ENCODE measurements around the gene ECT2L. TPM values are rescaled to one million over a fixed set of nuclear protein-coding genes. Genes with fewer than 3 reads are reported as not detected.

ECT2L gene
- total and polyA plus RNA-seq, 8 donors: 0.08 to 0.18 TPM; not detected in 6

DNA sequence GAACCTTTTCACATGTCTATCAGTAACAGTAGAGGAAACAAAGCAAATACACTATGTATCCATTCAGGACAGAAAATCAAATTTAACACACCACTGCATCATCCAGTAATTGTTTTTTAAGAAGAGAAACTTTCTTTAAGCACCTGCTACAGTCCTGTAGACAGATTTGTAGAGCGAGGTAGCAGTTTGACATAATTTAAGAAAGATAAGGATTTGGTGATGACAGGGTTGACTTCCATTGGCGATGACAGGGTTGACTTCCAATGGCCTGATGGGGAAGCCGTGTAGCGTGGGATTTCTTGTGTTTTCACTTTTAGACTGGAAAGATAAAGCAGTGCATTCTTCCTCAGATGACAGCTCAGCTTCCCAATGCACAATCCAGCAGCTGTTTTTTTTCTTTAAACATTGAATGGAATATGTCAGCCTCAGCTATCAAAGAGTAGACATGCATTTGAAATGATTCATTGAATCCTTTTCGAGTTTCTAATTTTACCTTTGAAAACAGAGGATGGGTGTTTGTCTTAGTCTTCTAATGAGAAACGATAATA is 68.5 kb downstream of the ECT2L start:
- Histone ChIP-seq H3K4me3 (no peak overlapping the region), H3K27me3 (no peaks in the 10 kb centered on the region), H3K27ac (no peak overlapping the region), H3K9me3 (no peaks in the 10 kb centered on the region), H3K36me3 (no peaks in the 10 kb centered on the region), H3K4me1 (peaks cover 0 to 8% (median 3%) of the 10 kb centered on the region in 4 donors)
- no peak for DNase-seq
- 71 to 85% (median 75%) methylated on average over 6 of the region's 6 CpGs for WGBS, 5 donors
- TF ChIP-seq POLR2AphosphoS5 (IDR thresholded peaks at IDR 0.05) (no peak), POLR2A (IDR thresholded peaks at IDR 0.05) (no peak), EP300 (IDR thresholded peaks at IDR 0.05) (no peak)
- TF ChIP-seq, protein P1, sequence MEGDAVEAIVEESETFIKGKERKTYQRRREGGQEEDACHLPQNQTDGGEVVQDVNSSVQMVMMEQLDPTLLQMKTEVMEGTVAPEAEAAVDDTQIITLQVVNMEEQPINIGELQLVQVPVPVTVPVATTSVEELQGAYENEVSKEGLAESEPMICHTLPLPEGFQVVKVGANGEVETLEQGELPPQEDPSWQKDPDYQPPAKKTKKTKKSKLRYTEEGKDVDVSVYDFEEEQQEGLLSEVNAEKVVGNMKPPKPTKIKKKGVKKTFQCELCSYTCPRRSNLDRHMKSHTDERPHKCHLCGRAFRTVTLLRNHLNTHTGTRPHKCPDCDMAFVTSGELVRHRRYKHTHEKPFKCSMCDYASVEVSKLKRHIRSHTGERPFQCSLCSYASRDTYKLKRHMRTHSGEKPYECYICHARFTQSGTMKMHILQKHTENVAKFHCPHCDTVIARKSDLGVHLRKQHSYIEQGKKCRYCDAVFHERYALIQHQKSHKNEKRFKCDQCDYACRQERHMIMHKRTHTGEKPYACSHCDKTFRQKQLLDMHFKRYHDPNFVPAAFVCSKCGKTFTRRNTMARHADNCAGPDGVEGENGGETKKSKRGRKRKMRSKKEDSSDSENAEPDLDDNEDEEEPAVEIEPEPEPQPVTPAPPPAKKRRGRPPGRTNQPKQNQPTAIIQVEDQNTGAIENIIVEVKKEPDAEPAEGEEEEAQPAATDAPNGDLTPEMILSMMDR (IDR thresholded peaks at IDR 0.05): no peak
- intact Hi-C loops (cut with DNase I; ENCODE audit: low total_unique reads): no loop called here

DNA sequence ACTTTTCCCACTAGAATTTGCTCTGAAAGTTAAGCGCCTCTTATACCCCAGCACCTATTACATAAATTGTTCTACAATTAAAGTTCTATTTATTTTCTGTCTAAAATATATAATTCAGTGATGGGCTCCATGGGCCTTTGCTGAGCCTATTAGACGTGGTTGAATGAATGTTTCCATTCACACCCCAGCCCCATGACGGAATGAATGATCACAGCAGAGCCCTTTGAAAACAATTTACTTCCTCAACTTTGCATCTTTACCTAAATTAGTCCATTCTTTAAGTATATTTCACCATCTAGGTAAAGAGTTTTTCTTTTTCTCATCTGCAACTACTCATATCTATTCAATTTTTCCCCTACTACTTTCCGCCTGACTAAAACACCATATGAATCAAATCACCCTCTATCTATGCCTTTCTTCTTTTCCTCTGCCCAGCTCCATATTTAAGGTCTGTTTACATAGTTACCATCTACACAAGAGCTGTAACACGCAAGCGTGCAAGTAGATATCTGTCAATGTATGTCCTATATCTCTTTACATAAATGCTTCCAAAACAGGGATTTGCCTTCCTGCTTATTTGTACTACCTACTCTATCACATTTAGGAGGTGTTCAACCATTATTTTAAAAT is 69.7 kb downstream of the ECT2L start:
- TF ChIP-seq POLR2AphosphoS5 (IDR thresholded peaks at IDR 0.05): no peak
- TF ChIP-seq, protein P1 (IDR thresholded peaks at IDR 0.05): no peak
- no peak for TF ChIP-seq EP300 (IDR thresholded peaks at IDR 0.05)
- TF ChIP-seq POLR2A (IDR thresholded peaks at IDR 0.05): no peak
- Histone ChIP-seq H3K27ac (no peak overlapping the region), H3K27me3 (no peaks in the 10 kb centered on the region), H3K4me1 (peaks cover 0 to 12% (median 4%) of the 10 kb centered on the region in 4 donors), H3K36me3 (no peaks in the 10 kb centered on the region), H3K4me3 (no peak overlapping the region), H3K9me3 (no peaks in the 10 kb centered on the region)
- intact Hi-C loops (cut with DNase I; ENCODE audit: low total_unique reads): no loop called here
- no peak for DNase-seq
- WGBS, 5 donors: 87 to 94% (median 89%) methylated on average over 6 of the region's 6 CpGs

DNA sequence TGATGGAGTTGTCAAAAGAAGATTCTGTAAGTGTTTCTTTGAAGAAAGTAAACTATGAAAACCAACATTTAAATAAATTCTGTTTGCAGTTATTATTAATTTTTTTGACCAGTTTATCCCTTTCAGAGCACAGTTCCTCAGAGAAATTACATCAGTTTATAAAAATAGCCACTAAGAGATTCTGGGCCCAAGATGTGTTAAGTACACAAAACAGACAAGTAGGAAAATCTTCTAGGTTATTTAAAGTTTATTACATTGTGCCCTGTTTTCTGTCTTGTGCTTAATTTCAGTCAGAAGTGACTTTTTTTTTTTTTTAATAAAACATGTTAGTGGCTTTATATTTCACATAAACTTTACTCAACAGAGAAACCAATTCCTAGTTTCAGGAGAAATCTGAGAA is 72.3 kb downstream of the ECT2L start:
- peak overlapping the region in 1 of 5 donors; percentile 63 for H3K27ac ChIP-seq
- DNase-seq: no peak
- intact Hi-C loops (cut with DNase I; ENCODE audit: low total_unique reads): no loop called here
- H3K4me1 ChIP-seq: peaks cover 0 to 12% (median 3%) of the 10 kb centered on the region in 4 donors
- TF ChIP-seq, protein P1 (IDR thresholded peaks at IDR 0.05): no peak
- TF ChIP-seq EP300 (IDR thresholded peaks at IDR 0.05) (no peak), POLR2A (IDR thresholded peaks at IDR 0.05) (no peak), POLR2AphosphoS5 (IDR thresholded peaks at IDR 0.05) (no peak)
- H3K9me3 ChIP-seq: no peaks in the 10 kb centered on the region
- no peaks in the 10 kb centered on the region for H3K36me3 ChIP-seq
- no peaks in the 10 kb centered on the region for H3K27me3 ChIP-seq
- H3K4me3 ChIP-seq: no peak overlapping the region

DNA sequence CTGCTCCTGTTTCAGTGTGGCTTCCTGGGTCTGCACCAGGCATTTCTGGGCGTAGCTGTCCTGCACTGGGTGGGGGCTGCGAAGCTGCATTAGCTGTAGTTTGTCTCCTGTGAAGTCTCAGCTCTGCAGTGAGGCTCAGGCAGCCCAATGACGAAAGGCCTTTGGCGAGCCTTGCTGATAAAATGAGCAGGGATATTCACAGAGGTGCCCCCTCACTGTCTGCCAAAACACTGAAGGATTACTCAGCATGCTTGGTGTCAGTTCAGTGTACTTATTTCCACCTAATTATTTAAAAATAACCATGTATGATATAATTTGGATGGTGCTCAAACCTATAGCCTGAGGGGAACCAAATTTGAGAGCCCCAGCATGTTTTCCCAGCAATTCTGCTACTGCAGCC is 73.5 kb downstream of the ECT2L start:
- H3K27ac ChIP-seq: no peak overlapping the region
- TF ChIP-seq, protein P1 (IDR thresholded peaks at IDR 0.05): no peak
- TF ChIP-seq POLR2A (IDR thresholded peaks at IDR 0.05) (no peak), POLR2AphosphoS5 (IDR thresholded peaks at IDR 0.05) (no peak), EP300 (IDR thresholded peaks at IDR 0.05) (no peak)
- H3K4me3 ChIP-seq: no peak overlapping the region
- H3K36me3 ChIP-seq: no peaks in the 10 kb centered on the region
- H3K4me1 ChIP-seq: peaks cover 0 to 16% (median 0%) of the 10 kb centered on the region in 4 donors
- DNase-seq: peak in 1 of 2 donors; percentile 62
- H3K27me3 ChIP-seq: no peaks in the 10 kb centered on the region
- H3K9me3 ChIP-seq: no peaks in the 10 kb centered on the region
- intact Hi-C loops (cut with DNase I; ENCODE audit: low total_unique reads): no loop called here
- WGBS, 5 donors: 55 to 91% (median 82%) methylated on average over 3 to 4 of the region's 4 CpGs
